ENCODE measurements around the gene WDR81.
"Not testable (repeated sequence)": the region's sequence is repeated elsewhere in the genome, so short reads cannot be mapped to it uniquely, and the experiment has no call there.

The WDR81 gene

DNA sequence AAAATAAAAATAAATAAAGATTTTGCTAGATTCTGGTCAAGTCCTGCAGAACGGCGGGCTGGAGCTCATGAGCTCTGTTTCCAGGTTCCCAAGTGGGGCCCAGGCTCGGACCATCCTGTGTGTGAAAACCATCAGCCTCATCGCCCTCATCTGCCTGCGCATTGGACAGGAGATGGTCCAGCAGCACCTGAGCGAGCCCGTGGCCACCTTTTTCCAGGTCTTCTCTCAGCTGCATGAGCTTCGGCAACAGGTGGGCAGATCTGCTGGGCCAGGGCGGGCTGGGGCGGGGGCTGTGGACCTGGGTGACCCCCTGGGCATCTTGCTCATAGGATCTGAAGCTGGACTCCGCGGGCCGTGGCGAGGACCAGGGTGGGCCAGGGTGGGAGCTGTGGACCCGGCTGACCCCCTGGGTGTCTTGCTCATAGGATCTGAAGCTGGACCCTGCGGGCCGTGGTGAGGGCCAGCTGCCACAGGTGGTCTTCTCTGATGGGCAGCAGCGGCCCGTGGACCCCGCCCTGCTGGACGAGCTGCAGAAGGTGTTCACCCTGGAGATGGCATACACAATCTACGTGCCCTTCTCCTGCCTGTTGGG lies 7.8 kb downstream of the WDR81 start:
- no peak for DNase-seq

DNA sequence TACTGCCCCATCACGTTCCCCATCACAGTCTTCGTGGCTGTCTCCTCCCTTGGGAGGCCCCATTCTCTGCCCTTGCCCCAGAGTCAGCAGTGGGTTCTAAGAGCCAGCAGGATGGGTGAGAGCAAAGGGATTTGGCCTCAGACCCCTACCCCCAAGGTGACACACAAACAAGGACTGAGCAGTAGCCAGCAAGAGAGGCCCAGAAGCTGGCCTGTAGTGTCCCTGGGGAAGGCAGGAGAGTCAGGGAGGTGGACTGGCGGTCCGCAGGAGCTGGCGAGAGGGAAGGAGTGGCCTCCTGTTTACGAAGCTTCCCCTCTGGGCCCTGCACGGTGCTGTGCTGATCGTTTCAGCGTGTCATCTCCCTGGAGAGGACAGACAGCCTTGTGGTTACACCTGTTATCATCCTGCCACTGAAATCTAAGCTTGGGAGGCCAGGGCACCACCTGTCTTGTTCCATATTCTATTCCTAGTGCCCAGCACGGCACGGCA lies 8.4 kb downstream of the WDR81 start:
- DNase-seq, result no peak

DNA sequence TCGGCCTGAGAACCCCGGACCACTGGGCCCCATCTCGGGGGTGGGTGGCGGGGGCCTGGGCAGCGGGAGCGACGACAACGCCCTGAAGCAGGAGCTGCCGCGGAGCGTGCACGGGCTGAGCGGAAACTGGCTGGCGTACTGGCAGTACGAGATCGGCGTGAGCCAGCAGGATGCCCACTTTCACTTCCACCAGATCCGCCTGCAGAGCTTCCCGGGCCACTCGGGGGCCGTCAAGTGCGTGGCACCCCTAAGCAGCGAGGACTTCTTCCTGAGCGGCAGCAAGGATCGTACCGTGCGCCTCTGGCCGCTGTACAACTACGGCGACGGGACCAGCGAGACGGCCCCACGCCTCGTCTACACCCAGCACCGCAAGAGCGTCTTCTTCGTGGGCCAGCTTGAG lies 9.3 kb downstream of the WDR81 start:
- no peak for DNase-seq

DNA sequence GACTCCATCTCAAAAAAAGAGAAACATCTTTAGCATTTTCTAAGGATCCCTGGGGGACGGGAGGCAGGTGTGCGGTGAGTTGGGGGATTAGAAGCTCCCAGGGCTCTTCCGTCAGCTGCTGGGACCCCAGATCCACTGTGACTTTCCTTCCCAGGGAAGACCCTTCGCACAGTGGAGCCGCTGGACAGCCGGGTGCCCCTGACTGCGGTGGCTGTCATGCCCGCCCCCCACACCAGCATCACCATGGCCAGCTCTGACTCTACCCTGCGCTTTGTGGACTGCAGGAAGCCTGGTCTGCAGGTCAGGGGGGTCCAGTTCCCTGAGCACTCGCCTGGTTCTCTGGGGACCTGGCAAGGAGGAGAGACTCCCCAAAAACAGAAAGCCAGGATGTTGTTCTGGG lies 10.9 kb downstream of the WDR81 start:
- no peak for DNase-seq

DNA sequence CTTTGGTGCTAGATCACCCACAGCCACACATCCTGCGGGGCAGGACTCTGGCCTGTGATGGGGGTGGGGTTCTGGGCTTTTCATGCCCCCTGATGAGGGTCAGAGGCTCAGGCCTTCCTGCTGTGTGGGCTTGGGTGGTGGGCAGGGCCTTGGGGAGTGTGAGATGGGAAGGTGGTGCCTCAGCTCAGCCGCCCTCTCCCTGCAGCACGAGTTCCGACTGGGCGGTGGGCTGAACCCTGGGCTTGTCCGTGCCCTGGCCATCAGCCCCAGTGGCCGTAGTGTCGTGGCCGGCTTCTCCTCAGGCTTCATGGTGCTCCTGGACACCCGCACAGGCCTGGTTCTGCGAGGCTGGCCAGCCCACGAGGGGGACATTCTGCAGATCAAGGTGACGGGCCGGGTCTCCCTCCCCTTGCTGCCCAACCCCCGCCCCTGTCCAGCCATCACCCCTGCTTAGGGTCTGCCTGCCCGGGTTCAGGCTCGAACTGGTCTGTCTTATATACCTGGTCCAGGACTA lies 11.4 kb downstream of the WDR81 start:
- no peak for DNase-seq

DNA sequence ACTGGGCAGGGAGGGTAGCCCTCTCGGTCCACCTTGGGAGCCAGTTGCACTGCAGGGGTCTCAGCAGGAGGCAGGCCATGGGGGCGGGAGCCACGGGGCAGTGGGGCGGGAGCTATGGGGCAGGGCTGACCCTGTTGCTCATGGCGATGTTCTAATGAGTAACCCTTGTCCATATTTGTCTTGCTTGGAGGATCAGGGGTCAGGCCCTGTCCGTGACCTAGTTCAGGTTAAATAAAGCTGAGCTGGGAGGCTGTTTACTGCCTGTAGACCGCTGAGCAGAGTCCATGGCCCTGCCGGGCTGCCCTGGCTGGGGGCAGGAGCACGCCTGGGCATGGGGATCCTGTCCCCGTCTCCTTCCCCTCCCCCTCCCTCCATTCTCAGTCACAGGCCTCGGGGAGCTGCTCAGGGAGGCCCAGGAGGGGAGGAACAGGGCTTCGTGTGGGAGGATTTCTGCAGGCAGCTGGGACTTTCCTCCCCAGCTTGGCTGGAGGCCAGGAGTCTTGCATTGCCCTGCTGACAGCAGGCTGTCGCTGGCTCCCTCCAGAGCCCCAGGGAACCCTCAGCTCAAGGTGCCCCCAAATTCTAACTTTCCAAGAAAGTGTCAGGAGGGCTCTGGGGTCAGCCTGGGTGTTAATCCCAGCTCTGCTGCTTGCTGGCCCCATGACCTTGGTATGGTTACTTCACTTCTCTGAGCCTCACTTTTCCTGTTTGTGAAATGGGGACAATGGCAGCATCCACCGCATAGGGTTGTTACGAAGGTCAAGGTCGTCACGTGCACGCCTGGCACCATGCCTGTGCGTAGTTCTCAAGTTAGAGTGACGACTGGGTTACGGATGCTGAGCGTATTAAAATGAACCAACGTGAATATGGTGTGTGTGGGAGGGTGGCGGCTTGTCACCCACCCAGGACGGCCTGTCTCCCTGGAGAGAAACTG lies 12.1 kb downstream of the WDR81 start:
- DNase-seq, result peak; percentile 55

DNA sequence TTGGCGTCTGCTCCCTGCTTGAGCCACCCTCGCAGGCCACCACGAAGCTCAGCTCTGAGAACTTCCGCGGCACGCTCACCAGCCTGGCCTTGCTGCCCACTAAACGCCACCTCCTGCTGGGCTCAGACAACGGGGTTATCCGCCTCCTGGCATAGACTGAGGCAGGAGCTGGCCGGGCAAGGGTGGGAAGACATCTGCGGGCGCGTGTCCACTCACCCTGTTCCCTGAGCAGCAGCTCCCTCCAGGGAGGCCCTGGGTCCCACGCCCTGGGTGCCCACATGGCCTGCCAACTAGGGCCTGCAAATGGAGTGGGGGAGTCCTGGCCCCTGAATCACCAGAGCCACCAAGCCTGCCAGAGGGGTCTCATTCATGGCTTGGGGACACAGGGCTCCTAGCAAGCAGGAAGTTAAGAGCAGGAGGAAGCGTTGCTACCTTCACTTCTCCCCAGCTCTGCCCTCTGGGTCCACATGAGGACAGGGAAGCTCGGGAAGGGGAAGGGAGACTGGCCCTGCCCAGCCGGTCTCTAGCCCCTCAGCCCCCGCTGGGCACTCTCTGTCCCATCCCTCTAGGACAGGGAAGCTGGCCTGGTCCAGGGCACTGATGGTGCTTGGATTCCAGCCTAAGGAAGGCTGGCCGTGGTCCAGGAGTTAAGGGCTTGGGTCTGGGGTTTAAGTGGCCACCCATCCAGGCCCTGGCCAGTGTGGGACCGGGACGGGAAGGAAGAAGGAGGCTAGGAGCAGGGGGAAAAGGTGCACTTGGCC lies 13.2 kb downstream of the WDR81 start:
- DNase-seq, result no peak

DNA sequence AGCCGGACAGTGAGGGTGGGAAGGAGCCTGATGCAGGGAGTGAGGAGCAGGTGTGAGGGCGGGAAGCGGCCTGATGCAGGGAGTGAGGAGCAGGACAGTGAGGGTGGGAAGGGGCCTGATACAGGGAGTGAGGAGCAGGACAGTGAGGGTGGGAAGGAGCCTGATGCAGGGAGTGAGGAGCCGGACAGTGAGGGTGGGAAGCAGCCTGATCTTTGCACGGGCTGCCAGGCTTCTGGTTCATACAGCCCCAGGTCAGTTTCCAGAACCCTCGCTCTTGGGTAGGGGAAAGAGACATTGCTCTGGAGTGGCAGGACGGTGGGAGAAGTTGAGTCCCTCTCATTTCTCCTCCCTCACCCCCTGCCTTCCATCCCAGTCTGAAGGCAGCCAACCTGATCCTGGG lies 17.4 kb downstream of the WDR81 start:
- not testable (repeated sequence) for DNase-seq

DNA sequence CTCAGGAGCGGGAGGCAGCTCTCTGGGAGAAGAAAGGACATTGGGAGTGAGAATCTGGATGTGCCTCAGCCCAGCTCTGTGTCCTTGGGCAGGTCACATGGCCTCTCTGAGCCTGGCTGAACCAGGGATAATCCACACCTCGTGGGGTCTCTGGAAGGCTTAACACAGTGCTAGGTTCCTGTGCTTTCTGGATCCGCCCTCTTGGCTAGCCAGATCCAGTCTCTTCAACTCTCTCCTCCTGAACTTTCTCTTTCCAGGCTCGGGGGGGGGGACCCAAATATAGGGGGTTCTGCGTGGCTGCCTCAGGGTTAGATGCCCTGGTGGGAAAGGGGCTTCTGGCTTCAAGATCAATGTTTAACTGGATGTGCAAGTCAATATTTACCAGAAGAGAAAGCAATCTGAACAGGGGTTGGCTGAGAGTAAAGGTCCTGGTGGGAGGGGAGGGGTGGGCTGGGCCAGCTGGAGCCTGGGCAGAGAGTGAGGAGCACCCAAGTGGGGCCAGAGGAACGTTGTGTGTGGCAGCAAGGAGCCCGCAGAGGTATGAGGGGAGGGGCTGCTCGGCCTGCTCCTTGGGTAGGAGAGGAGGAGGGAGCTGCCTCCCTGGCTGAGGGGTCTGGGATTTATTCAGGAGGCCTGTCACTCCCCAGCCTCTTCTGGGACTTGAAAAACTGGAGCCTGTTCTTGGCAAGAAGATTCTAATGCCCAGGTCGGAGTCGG lies 18.0 kb downstream of the WDR81 start, which contains the start of gene SERPINF2:
SERPINF2 (plus strand) TSS at position 501 of the 717 bp plus-strand sequence. CDS start 2,125 bp downstream, outside the sequence.
- no peak for DNase-seq

DNA sequence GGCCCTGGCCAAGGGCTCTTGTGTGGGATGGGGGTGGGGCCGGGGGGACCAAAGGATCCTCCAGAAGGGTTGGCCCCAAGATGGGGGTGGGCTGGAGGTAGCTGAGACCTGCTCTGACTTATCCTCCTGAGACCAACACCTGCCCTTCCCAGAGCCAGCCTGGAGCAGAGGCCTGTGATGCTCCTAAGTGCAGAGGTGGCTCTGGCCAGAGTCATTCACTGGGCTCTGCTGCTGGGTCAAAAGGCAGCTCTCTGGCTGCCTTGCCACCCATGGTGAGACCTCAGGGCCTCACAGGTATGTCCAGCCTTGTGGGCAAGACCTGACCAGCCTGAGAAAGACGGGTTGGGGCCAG lies 18.6 kb downstream of the WDR81 start:
- no peak for DNase-seq

DNA sequence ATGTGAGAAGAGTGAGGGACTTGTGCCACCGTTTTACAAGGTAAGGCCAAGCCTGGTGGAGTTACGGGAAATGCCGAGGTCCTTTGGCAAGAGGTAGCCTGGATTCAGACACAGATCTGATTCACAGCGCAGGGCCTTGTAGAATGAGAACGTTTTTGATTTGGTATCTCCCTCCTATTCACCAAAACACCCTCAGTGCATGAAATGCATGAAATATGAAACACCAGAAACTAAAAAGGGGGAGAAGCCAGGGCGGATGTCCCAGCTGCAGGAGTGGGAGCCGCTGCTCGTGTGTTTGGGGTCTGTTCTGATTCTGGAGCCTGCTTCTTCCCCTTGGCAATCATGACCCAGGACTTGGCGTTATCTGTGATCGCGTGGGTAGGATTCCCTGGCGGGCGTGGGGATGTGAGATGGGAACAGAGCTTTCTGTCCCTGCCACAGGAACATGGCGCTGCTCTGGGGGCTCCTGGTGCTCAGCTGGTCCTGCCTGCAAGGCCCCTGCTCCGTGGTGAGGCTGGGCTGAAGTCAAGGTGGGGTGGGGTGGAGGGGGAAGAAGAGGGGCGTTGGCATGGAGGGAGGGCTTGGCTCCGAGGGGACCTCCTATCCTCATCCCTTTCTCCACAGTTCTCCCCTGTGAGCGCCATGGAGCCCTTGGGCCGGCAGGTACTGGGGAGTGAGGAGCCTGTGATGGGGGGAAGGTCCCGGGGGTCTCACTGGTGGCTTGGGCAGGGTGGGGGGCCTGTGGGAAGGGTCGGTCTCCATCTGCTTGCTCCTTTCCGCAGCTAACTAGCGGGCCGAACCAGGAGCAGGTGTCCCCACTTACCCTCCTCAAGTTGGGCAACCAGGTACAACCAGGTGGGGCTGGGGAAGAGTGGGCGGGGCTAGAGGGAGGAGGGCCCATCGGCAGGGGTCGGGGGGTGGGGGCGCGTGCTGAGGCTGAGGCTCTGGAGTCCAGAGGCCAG lies 20.3 kb downstream of the WDR81 start:
- DNase-seq, result no peak

DNA sequence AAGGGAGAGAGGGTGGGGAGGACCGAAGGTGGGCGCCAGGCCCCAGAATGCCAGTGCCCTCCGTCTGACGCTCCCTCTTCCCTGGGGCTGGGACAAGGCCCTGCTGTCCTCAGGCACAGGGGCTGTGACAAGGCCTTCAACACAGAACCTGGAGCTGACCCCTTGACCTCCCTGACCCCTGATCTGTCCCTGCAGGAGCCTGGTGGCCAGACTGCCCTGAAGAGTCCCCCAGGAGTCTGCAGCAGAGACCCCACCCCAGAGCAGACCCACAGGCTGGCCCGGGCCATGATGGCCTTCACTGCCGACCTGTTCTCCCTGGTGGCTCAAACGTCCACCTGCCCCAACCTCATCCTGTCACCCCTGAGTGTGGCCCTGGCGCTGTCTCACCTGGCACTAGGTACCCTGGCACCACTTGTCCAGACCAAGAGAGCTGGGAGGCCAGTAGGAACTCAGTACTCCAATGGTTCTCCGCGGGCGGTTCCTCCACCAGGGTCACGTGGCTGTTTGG lies 21.1 kb downstream of the WDR81 start:
- no peak for DNase-seq

DNA sequence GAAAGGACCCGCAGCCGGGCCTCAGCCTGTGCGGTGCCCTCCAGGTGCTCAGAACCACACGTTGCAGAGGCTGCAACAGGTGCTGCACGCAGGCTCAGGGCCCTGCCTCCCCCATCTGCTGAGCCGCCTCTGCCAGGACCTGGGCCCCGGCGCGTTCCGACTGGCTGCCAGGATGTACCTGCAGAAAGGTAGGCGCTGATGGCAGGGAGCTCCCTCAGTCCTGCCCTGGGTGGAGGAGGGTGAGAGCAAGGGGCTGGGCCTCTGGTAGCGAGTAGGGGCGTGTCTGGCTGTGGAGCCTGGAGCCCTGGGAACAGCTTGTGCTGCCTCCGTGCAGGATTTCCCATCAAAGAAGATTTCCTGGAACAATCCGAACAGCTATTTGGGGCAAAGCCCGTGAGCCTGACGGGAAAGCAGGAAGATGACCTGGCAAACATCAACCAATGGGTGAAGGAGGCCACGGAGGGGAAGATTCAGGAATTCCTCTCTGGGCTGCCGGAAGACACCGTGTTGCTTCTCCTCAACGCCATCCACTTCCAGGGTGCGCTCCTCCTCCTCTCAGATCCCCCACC lies 22.6 kb downstream of the WDR81 start:
- DNase-seq, result no peak

DNA sequence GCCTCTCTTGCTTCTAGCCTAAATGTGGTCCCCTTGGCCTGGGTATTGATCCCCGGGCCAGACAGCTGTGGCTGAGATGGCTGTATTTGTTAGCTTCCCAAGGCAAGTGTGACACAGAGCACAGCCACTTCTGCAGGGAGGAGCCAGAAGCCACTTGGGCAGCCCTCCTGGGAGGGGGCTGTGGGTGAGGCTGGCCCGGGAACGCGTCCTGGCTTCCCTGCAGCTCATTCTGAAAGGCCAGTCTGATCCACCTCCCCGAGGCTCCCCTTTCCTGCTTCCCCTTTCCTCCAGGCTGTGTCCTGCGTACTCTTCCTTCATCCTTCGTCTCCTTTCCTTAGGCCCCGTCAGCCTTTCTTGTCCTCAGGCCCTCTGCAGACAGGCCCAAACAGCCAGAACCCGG lies 26.1 kb downstream of the WDR81 start:
- no peak for DNase-seq

DNA sequence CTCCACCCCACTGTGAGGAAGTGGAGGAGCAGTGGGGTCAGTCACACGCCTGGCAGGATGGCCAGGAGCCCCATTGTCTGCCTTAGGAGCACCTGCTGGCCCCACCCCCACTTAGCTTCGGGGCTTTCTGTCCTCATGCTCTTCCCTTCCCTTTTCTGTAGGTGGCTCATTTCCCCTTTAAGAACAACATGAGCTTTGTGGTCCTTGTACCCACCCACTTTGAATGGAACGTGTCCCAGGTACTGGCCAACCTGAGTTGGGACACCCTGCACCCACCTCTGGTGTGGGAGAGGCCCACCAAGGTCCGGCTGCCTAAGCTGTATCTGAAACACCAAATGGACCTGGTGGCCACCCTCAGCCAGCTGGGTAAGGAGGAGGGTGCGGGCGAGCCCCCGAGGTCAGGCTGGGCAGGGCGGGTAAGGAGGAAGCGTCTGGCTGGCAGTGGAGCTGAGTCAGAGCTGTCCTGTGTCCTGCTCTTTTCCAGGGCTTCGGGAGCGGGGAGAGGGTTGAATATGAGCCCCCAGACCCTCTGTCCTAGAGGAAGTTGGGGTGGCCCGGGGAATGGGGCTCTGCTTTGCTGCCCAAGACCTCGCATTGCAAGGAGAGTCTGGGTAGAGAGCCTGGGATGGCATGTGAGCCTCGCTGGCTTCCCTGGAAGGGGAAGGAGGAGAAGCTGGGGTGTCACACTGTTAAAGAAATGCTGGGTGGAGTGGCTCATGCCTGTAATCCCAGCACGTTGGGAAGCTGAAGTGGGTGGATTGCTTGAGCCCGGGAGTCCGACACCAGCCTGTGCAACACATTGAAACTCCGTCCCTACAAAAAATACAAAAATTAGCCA lies 28.1 kb downstream of the WDR81 start:
- DNase-seq, result peak; percentile 47

DNA sequence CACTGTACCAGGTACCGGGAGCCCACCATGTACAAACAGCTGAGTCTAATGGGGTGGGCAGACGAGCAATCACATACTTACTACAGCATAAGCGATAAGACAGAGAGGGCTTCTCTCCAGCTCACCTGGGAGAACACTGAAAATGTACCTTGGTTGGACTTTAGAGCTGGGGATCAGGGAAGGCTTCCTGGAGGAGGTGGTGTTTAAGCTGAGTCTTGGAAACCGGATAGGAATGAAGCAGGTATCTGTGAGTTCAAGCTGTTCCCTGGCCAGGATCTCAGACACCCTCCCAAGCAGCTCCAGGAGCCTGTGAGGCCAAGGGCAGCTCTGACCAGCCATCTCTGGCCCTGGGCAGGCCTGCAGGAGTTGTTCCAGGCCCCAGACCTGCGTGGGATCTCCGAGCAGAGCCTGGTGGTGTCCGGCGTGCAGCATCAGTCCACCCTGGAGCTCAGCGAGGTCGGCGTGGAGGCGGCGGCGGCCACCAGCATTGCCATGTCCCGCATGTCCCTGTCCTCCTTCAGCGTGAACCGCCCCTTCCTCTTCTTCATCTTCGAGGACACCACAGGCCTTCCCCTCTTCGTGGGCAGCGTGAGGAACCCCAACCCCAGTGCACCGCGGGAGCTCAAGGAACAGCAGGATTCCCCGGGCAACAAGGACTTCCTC lies 29.4 kb downstream of the WDR81 start:
- DNase-seq, result no peak

DNA sequence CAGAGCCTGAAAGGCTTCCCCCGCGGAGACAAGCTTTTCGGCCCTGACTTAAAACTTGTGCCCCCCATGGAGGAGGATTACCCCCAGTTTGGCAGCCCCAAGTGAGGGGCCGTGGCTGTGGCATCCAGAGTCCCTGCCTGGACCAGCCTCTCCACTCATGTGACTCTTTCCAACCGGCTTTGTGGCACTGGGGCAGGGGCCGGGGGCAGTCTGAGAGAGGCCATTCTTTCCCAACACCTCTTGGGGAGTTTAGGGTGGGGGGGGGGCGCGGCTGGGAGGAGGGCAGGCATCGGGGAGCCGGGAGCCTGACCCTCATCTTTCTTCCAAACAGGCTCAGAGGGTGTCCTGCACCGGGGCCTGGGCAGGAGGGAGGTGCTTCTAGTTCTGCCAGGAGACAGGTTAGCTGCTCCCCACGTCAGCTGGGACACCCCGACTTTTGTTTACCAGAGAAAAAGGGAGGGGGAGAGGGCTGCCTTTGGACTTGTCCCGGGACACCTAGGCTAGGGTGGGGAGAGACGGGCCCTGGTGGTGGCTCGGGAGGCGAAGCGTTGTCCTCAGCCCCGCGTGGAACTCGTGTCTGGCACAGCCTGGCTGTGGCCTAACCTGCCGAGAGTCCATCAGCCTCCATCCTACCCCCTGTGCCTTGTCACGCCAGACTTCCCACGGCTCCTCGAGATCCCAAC lies 30.1 kb downstream of the WDR81 start:
- no peak for DNase-seq

DNA sequence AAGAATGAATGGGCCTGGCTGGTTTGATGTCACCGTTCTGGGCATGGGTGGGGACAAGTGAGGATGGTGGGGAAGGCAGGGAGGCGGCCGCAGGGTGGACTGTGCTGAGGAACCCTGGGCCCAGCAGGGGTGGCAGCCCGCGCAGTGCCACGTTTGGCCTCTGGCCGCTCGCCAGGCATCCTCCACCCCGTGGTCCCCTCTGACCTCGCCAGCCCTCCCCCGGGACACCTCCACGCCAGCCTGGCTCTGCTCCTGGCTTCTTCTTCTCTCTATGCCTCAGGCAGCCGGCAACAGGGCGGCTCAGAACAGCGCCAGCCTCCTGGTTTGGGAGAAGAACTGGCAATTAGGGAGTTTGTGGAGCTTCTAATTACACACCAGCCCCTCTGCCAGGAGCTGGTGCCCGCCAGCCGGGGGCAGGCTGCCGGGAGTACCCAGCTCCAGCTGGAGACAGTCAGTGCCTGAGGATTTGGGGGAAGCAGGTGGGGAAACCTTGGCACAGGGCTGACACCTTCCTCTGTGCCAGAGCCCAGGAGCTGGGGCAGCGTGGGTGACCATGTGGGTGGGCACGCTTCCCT lies 30.8 kb downstream of the WDR81 start:
- no peak for DNase-seq

All from RPMI8226 (cell line).